HG03064 (cell line): Measurements from ENCODE around the gene CFTR.
"Not testable (repeated sequence)": the region's sequence is repeated elsewhere in the genome, so short reads cannot be mapped to it uniquely, and the experiment has no call there.

ENCODE experiments used
- ATAC-seq: cut with Tn5 transposase; IDR thresholded peaks from one replicate; pipeline ENCODE4 v1.9.1; 2021; ENCODE audit warnings: low read depth; ENCODE audit not compliant: unreplicated experiment

Gene CFTR

GRCh38 chr7:117682681-117683385 lies 203.0 kb downstream of the CFTR start:
- no peak for ATAC-seq

GRCh38 chr7:117683430-117684175 lies 203.8 kb downstream of the CFTR start:
- ATAC-seq = no peak

GRCh38 chr7:117685795-117686194 lies 206.0 kb downstream of the CFTR start:
- ATAC-seq = no peak

- ATAC-seq = no peak
These were observed 206.6 kb downstream of the CFTR start for GRCh38 chr7:117686311-117686935.

GRCh38 chr7:117688126-117688525 lies 208.3 kb downstream of the CFTR start:
- no peak for ATAC-seq

- ATAC-seq = no peak
These were observed 209.6 kb downstream of the CFTR start for GRCh38 chr7:117689406-117689805.

- no peak for ATAC-seq
These were observed 210.3 kb downstream of the CFTR start for GRCh38 chr7:117690147-117690546.

- no peak for ATAC-seq
These were observed 212.5 kb downstream of the CFTR start for GRCh38 chr7:117692338-117692737.

- ATAC-seq = no peak
These were observed 218.2 kb downstream of the CFTR start for GRCh38 chr7:117698018-117698417.

- ATAC-seq = no peak
These were observed 224.2 kb downstream of the CFTR start for GRCh38 chr7:117704063-117704462.

GRCh38 chr7:117705630-117706029 lies 225.8 kb downstream of the CFTR start:
- no peak for ATAC-seq

- no peak for ATAC-seq
These were observed 226.4 kb downstream of the CFTR start for GRCh38 chr7:117706210-117706609.

GRCh38 chr7:117707080-117707479 lies 227.3 kb downstream of the CFTR start:
- no peak for ATAC-seq

GRCh38 chr7:117708173-117708572 lies 228.3 kb downstream of the CFTR start:
- not testable (repeated sequence) for ATAC-seq

GRCh38 chr7:117711556-117711955 lies 231.7 kb downstream of the CFTR start:
- no peak for ATAC-seq

- peak; percentile 74 for ATAC-seq
These were observed 236.1 kb downstream of the CFTR start for GRCh38 chr7:117715784-117716445.

- no peak for ATAC-seq
These were observed 237.0 kb downstream of the CFTR start for GRCh38 chr7:117716707-117717299.

GRCh38 chr7:117717357-117717756 lies 237.5 kb downstream of the CFTR start:
- ATAC-seq = no peak
